ENCODE results near the gene STX8. TPM values are rescaled to one million over a fixed set of nuclear protein-coding genes. Genes with fewer than 3 reads are reported as not detected.

STX8 gene
- total RNA-seq, 1 experiment from 2014 or later: 50.3 TPM

DNA sequence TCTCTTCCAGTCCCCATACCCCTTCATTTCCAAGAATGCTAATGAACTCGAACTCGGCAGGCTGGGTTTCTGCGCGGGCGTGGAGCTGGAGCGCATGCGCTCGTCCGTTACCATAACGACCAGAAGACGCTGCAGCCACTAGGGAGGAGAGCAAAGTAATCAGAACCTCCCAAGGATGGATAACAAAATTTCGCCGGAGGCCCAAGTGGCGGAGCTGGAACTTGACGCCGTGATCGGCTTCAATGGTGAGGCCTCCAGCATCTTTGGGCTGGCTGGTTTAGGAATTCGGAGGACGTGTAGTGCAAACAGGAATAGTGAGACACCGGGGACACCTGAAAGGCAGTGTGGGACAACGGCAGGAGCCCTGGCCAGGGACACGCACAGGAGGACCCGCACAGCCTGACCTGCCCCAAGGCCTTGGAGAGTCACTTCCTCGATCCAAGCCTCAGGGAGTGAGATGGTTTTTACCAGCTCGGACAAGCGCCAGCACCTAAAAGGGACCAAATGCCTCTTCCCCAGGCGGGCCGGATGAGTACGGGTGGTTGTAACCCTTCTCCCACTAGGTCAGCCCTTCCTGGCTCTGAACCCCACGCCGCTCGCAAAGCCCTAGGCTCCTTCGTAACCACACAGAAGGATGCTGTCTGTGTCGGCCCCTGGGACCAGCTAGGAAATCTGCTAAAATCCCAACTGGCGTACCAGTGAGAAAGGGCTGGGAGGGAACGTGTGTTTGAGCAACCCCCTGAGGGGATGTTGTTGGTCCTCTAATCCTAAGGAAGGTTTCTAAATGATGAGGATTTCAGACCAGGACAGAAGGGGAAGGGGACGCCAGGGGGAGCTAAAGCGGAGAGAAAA, 1.1 kb upstream of the STX8 start, which contains the start of gene CFAP52:
TSS of gene CFAP52 (plus strand) at position 122 of the 852 bp plus-strand sequence. CDS start at position 176, 54 bp downstream.
- TF ChIP-seq REST (IDR thresholded peaks at IDR 0.05; ENCODE audit: insufficient read depth in 1 of 2, low read depth in 2 of 2, low read length in 1 of 2): no peak
- TF ChIP-seq, protein P1, sequence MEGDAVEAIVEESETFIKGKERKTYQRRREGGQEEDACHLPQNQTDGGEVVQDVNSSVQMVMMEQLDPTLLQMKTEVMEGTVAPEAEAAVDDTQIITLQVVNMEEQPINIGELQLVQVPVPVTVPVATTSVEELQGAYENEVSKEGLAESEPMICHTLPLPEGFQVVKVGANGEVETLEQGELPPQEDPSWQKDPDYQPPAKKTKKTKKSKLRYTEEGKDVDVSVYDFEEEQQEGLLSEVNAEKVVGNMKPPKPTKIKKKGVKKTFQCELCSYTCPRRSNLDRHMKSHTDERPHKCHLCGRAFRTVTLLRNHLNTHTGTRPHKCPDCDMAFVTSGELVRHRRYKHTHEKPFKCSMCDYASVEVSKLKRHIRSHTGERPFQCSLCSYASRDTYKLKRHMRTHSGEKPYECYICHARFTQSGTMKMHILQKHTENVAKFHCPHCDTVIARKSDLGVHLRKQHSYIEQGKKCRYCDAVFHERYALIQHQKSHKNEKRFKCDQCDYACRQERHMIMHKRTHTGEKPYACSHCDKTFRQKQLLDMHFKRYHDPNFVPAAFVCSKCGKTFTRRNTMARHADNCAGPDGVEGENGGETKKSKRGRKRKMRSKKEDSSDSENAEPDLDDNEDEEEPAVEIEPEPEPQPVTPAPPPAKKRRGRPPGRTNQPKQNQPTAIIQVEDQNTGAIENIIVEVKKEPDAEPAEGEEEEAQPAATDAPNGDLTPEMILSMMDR (IDR thresholded peaks at IDR 0.05): peak; percentile 85
- peak; percentile 75; the same call in 1 of the 2 replicates for TF ChIP-seq SIN3A (IDR thresholded peaks at IDR 0.05; ENCODE audit: borderline replicate concordance, insufficient read depth, low read depth, low read length)
- ATAC-seq (peak; percentile 79), DNase-seq (ENCODE audit: low read depth, low spot score) (peak; percentile 51)
- in situ Hi-C loops (cut with HindIII; ENCODE audit: low pct_unique_long_range_greater_than_20kb, low sequenced_read_pairs) (no loop called here), intact Hi-C loops (cut with micrococcal nuclease; ENCODE audit: unreplicated experiment) (loop anchor here (2.0 kb wide), 2 partner anchors 70 to 100 kb away; no protein-coding TSS in a partner anchor)
- Histone ChIP-seq H3K9me3 (ENCODE audit: control insufficient read depth, insufficient read depth, low read depth, low read length) (no peaks in the 10 kb centered on the region), H3K36me3 (ENCODE audit: control insufficient read depth, insufficient read depth, low read length) (no peaks in the 10 kb centered on the region; the same call in 1 of the 2 replicates), H3K4me3 (ENCODE audit: low read depth in 2 of 2, low read length in 2 of 2) (peak within 1 kb of the TSS; percentile 89 to 94), H3K27ac (ENCODE audit: low read length) (peak within 1 kb of the TSS; percentile 79), H3K27me3 (ENCODE audit: control insufficient read depth, insufficient read depth, low read length) (no peaks in the 10 kb centered on the region), H3K4me1 (ENCODE audit: control insufficient read depth, insufficient read depth, low read length) (no peaks in the 10 kb centered on the region)
- POLR2A ChIA-PET: no interaction called here
- BruUV-seq (replicated peaks): no TSS peak
- CTCF ChIA-PET: interaction anchor here (0.6 to 1.6 kb wide), 3 partner anchors 70 to 149 kb away, joined by 3 to 5 read pairs (median 3); no protein-coding TSS in a partner anchor

- TF ChIP-seq POLR2AphosphoS5 (IDR thresholded peaks at IDR 0.05; ENCODE audit: low read depth, low read length): no peak
- TF ChIP-seq TCF7L2 (IDR thresholded peaks at IDR 0.05; ENCODE audit: low read depth, low read length): no peak
- no peak for TF ChIP-seq SIN3A (IDR thresholded peaks at IDR 0.05; ENCODE audit: borderline replicate concordance, insufficient read depth, low read depth, low read length)
- no peak for TF ChIP-seq REST (IDR thresholded peaks at IDR 0.05; ENCODE audit: insufficient read depth in 1 of 2, low read depth in 2 of 2, low read length in 1 of 2)
- TF ChIP-seq, protein P1 (IDR thresholded peaks at IDR 0.05): no peak
- intact Hi-C loops (cut with micrococcal nuclease; ENCODE audit: unreplicated experiment): no loop called here
These were observed 4.4 kb downstream of the STX8 start for GRCh38 chr17:9571201-9571600.

More at GRCh38 chr17:9571201-9571600, 4.4 kb downstream of the STX8 start:
- Histone ChIP-seq H3K4me1 (ENCODE audit: control insufficient read depth, insufficient read depth, low read length) (no peaks in the 10 kb centered on the region), H3K27ac (ENCODE audit: low read length) (no peak overlapping the region), H3K36me3 (ENCODE audit: control insufficient read depth, insufficient read depth, low read length) (no peaks in the 10 kb centered on the region; the same call in none of the 2 replicates), H3K9me3 (ENCODE audit: control insufficient read depth, insufficient read depth, low read depth, low read length) (no peaks in the 10 kb centered on the region), H3K4me3 (ENCODE audit: low read depth in 2 of 2, low read length in 2 of 2) (no peak overlapping the region), H3K27me3 (ENCODE audit: control insufficient read depth, insufficient read depth, low read length) (no peaks in the 10 kb centered on the region)
- DNase-seq (ENCODE audit: low read depth, low spot score) (no peak), ATAC-seq (no peak)
- in situ Hi-C loops (cut with HindIII; ENCODE audit: low pct_unique_long_range_greater_than_20kb, low sequenced_read_pairs): no loop called here
- CTCF ChIA-PET: no interaction called here
- POLR2A ChIA-PET: interaction anchor here (0.6 kb wide), 1 partner anchor 106 kb away, joined by 6 read pairs; no protein-coding TSS in a partner anchor
- no TSS peak for BruUV-seq (replicated peaks)
